SK-N-MC (cell line): ENCODE data around the gene PON2.
A peak's percentile ranks its signal among the peaks of the same experiment; 100 is the strongest.

Experiments
- DNase-seq: peaks from one replicate; pipeline ENCODE4 v3.0.0-alpha.2; 2011; ENCODE audit warnings: low read depth, low spot score
- H3K27ac ChIP-seq: fragments of 200-600 bp; sonication (generic); 2 replicates; pipeline ENCODE4 v1.5.1; 2016; ENCODE audit warnings: mixed run types
- H3K36me3 ChIP-seq: fragments of 200-600 bp; sonication (generic); 2 replicates; pipeline ENCODE4 v1.6.1; 2017; ENCODE audit warnings: antibody characterized with exemption, low read length, mixed read lengths; ENCODE audit not compliant: insufficient read depth
- H3K4me3 ChIP-seq: fragments of 200-600 bp; sonication (generic); 2 replicates; pipeline ENCODE4 v1.5.1; 2016
- H3K9ac ChIP-seq: fragments of 200-600 bp; sonication (generic); 2 replicates; pipeline ENCODE4 v1.8.0; 2017; ENCODE audit warnings: mixed run types, mixed read lengths; ENCODE audit not compliant: insufficient read length
- H3K9me3 ChIP-seq: fragments of 200-600 bp; sonication (generic); 2 replicates; pipeline ENCODE4 v1.6.1; 2017; ENCODE audit warnings: low read depth, mild to moderate bottlenecking, antibody characterized with exemption, low read length, moderate library complexity, mixed read lengths
- EZH2 ChIP-seq: fragments of 200-600 bp; sonication (generic); IDR thresholded peaks from one replicate; pipeline ENCODE4 v1.6.1; 2017; ENCODE audit warnings: antibody characterized with exemption
- FOXP2 ChIP-seq: optimal IDR thresholded peaks from 2 replicates; pipeline ENCODE3; 2011; ENCODE audit warnings: mild to moderate bottlenecking, moderate library complexity; ENCODE audit not compliant: insufficient read depth; ENCODE audit errors: extremely low read length, control extremely low read depth
- POLR2AphosphoS5 ChIP-seq: IDR thresholded peaks from 2 replicates; pipeline ENCODE4 v1.6.1; 2012; ENCODE audit warnings: mild to moderate bottlenecking, low read depth, low read length, borderline replicate concordance

The PON2 gene

DNA sequence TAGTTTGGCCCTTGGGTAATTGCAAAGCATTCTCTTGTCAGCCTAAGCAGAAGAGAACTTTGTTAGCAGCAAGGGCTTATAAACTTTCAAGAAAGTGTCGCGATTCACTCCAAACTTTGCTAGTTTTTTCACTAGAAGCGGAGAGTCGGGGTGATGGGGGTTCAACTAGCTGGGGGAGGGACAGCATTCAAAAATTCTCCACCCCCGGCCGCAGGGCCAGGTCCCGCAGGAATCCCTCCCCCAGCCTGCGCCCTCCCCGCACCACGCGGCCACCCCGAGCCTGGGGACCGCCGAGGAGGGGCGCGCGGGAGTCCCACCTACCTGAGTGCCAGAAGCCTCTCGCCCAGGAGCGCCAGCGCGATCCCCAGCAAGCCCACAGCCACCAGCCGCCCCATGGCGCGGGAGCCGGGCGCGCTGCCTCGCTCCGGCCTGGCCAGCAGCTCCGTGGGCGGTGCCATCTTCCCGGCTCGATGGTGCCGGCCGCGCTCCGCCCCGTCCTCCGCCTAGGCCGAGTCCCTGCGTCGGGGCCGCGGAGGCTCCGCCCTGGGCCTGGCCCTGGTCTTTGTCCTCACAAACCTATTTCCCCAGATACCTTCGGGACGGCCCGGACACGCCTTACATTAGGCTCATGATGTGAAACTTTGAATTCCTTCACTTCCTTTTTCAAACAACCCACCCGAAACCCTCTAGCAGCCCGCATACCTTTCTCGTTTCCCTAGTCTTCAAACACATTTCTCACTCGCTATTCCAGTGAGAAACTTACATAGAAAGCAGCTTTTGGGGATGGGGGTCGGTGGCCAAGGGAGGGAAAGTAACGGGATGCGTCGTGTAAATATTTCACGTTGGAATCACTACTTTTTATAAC is at the start of gene PON2:
Gene PON2 (minus strand): TSS at position 472 of the 865 bp plus-strand sequence. CDS start 77 bp downstream, at position 395.
- H3K9ac ChIP-seq, result peak within 1 kb of the TSS; percentile 91
- H3K9me3 ChIP-seq, result no peaks in the 10 kb centered on the region
- TF ChIP-seq POLR2AphosphoS5, result peak; percentile 73; the same call in 1 of the 2 replicates
- TF ChIP-seq EZH2, result no peak
- TF ChIP-seq FOXP2, result no peak
- H3K4me3 ChIP-seq, result peak within 1 kb of the TSS; percentile 94
- peaks cover 9% of the 10 kb centered on the region; the same call in 1 of the 2 replicates for H3K36me3 ChIP-seq
- DNase-seq, result peak; percentile 22
- peak within 1 kb of the TSS; percentile 77 for H3K27ac ChIP-seq

DNA sequence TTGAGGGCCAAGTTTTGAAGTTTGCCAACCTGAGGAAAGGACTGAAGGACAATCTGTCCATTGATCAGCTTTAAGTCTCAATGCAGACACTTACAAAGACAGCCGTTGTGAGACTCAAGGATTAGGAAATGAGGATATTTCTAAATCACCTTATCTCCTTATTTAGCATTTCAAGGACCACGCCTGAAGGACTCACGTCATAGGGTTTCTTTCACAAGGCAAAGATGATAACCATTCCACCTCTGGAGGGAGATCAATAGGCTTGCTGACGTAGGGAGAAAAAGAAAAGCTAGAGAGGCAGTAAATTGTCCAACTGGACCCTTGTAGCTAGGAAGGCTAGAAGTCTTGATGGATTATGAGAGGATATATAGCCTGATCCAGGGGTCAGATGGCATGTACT is 47.6 kb upstream of the PON2 start:
- no peak for DNase-seq
- no peak for TF ChIP-seq EZH2
- TF ChIP-seq FOXP2, result no peak
- TF ChIP-seq POLR2AphosphoS5, result no peak
- H3K4me3 ChIP-seq, result no peak overlapping the region
- no peaks in the 10 kb centered on the region for H3K9me3 ChIP-seq
- H3K27ac ChIP-seq, result no peak overlapping the region
- H3K9ac ChIP-seq, result no peak overlapping the region
- no peaks in the 10 kb centered on the region for H3K36me3 ChIP-seq

DNA sequence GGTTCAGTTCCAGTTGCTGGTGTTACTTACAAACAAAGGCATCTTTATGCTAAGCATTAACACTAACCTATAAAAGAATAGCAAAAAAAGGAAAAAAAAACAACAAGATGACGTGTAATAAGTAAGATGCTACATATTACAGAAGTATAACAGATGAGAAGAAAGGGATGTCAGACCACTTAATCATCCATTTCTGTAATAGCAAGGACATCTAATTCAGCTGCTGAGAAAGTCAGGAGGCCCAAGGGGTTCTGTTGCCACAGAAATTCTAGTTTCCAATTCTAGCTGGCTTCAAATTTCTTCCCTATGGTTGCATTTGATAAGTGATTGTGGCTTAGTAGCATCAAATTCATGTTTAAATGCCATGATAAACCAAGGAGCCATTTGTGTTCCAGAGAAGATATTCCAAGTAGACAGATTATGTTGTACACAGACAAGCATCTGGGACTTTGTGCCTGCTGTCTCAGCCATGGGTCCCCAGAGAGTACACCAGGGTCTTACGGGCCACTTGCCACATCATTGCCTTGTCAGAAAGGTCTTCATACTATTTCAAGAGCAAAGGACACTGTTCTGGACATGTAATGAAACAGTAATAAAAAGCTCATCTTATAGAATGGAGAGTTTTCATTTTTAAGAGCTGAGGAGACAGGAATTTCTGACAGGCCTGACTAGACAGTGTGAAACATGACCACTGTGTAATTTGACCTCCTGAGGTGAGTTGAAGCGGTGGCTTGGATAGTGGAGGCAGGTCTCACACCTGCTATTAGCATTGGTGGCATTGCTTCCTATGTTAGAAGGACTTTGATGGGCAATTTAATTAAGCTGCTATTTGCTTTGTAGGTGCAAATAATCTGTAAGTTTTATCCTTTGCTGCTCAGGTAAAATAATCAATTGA is 46.7 kb upstream of the PON2 start:
- H3K9me3 ChIP-seq, result no peaks in the 10 kb centered on the region
- H3K9ac ChIP-seq, result no peak overlapping the region
- no peak overlapping the region for H3K27ac ChIP-seq
- H3K4me3 ChIP-seq, result no peak overlapping the region
- TF ChIP-seq FOXP2 (no peak), POLR2AphosphoS5 (no peak), EZH2 (no peak)
- H3K36me3 ChIP-seq, result no peaks in the 10 kb centered on the region
- no peak for DNase-seq

DNA sequence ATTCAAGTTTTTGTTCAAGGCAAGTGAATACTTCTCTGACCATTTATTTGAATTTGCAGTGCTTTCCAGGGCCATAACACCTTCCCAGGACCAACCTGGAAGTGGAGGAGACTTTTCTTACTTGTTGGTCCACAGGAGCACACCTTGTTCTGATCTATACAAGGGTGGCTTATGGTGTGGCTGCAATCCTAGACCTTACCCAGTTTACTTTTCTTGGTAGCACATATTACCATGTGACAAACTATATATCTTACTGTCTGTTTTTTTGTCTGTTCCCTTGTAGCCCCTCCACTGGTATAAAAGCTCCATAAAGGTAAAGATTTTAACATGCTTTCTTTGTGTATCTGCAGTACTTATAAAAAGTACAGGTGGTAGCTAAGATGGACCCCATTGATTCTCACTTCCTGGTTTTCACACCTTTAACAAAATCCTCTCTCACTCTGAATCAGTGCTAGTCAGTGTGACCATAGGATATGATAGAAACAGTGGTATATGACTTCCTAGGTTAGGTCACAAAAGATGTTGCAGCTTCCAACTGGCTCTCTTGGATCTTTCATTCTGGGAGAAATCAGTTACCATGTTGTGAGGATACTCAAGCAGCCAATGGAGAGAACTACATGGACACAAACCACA is 45.3 kb upstream of the PON2 start:
- Histone ChIP-seq H3K4me3 (no peak overlapping the region), H3K9ac (no peak overlapping the region), H3K36me3 (no peaks in the 10 kb centered on the region), H3K27ac (no peak overlapping the region), H3K9me3 (no peaks in the 10 kb centered on the region)
- TF ChIP-seq POLR2AphosphoS5 (no peak), FOXP2 (no peak), EZH2 (no peak)
- no peak for DNase-seq

DNA sequence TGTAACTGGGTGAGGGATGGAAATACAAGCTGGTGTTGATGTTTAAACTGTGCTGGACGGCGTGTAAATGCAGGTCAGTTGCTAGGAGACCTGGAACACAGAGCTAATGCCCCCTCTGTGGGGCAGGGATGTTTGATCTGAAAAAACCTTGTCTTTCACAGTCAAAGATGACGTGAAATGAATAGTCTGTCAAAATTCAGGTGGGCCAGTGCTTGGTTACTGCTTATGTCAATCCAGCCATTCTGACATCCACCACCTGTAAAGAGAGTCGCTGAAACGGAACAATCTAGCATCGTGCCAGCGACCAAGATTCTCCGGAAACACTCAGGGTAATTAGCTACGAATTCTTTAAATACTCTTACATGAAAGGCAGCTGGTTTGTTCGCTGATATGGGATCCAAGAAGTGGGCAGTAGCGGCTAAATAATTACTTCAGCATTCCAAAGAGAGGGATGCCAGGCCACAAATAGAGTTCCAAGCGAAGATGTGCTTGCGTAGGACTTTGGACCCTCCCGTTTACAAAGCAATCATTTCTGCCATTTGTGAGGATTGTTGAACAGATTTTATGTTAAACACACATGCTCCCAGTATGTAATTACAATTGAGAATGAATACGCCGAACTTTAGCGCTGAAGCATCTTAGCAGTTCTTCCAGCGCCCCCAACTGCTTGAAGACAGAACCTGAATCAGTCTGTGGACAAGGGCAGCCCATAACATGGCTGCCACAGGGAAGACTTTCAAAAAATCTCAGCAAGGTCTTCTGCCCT is 43.6 kb upstream of the PON2 start:
- H3K4me3 ChIP-seq, result no peak overlapping the region
- no peak for DNase-seq

DNA sequence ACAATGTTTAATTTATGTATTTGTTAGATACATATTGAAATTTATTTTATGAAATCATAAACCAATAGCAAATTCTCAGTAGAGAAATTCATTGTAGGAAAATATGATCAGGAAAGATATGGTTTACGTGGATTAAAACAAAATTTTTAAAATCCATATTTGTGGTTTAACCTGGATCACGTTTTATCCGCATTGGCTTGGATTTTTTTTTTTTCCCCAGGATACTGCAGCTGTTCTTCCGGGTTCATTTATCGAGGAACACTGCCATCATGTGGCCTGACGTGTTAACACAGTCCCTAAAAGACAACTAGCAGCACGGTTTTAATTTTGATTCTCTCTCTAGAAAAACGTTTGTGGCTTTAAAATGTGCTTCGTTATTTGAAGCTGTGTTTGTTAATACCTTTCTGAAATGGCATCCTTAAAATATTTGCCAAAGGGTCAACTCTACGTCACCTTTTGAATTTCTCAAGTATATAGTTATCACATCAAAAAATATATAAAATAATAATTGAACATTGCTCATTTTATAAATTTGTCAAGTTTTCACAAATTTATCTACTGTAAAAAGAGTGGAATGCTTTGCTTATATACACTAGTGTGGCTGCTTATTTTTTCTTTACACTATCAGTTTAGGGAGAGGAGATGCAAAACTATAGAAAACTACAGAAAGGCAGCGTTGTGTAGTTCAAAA is 42.2 kb upstream of the PON2 start:
- Histone ChIP-seq H3K9me3 (no peaks in the 10 kb centered on the region), H3K4me3 (peak overlapping the region; percentile 38), H3K36me3 (no peaks in the 10 kb centered on the region), H3K27ac (no peak overlapping the region), H3K9ac (peak overlapping the region; percentile 46)
- DNase-seq, result peak; percentile 55
- TF ChIP-seq FOXP2, result no peak

More for the DNA sequence above, 43.6 kb upstream of the PON2 start:
- Histone ChIP-seq H3K27ac (no peak overlapping the region), H3K9me3 (no peaks in the 10 kb centered on the region), H3K9ac (no peak overlapping the region), H3K36me3 (no peaks in the 10 kb centered on the region)
- no peak for TF ChIP-seq FOXP2
- no peak for TF ChIP-seq POLR2AphosphoS5
- no peak for TF ChIP-seq EZH2
